ENCODE measurements around the gene CLCN1.

- TF ChIP-seq CTCF (conservative IDR thresholded peaks at IDR 0.05; ENCODE audit: low read depth, low read length) (no peak), CHD1 (IDR thresholded peaks at IDR 0.05; ENCODE audit: low read depth, low read length) (no peak), POLR2A (IDR thresholded peaks at IDR 0.05; ENCODE audit: low read depth, low read length) (no peak), MAFK (IDR thresholded peaks at IDR 0.05; ENCODE audit: low read depth, low read length) (no peak), CEBPB (IDR thresholded peaks at IDR 0.05; ENCODE audit: low read depth, low read length) (no peak), USF2 (IDR thresholded peaks at IDR 0.05; ENCODE audit: low read depth, low read length) (no peak), MAZ (IDR thresholded peaks at IDR 0.05; ENCODE audit: borderline replicate concordance, low read depth, low read length) (no peak), ELK1 (IDR thresholded peaks at IDR 0.05; ENCODE audit: borderline replicate concordance, low read depth, low read length) (no peak), RCOR1 (IDR thresholded peaks at IDR 0.05; ENCODE audit: insufficient replicate concordance, low read length) (no peak), RFX5 (IDR thresholded peaks at IDR 0.05; ENCODE audit: low read depth, low read length) (no peak), SMC3 (IDR thresholded peaks at IDR 0.05; ENCODE audit: low read depth, low read length) (no peak), BHLHE40 (IDR thresholded peaks at IDR 0.05; ENCODE audit: low read depth, low read length) (no peak), RAD21 (IDR thresholded peaks at IDR 0.05; ENCODE audit: low read length) (no peak)
These were observed 36.7 kb downstream of the CLCN1 start for GRCh38 chr7:143352531-143353002.

All from IMR-90 (cell line).